ENCODE measurements around the gene ITSN1. TPM values are rescaled to one million over a fixed set of nuclear protein-coding genes. Genes with fewer than 3 reads are reported as not detected.

The ITSN1 gene
- total RNA-seq, 4 donors from 2014 or later, result 14.5 to 33.1 (median 26.9) TPM

GRCh38 chr21:33945652-33946270 is 303.5 kb downstream of the ITSN1 start:
- no peaks in the 10 kb centered on the region for H3K36me3 ChIP-seq
- DNase-seq (no peak), ATAC-seq (no peak)
- no peaks in the 10 kb centered on the region for H3K9me3 ChIP-seq
- H3K4me1 ChIP-seq, result peaks cover 16 to 23% of the 10 kb centered on the region in 2 donors
- in situ Hi-C loops (cut with MboI; ENCODE audit: low sequenced_read_pairs in 4 of 4) (loop anchor here in 1 of 4 donors (25.0 kb wide), 1 partner anchor 117 kb away; the partner anchor contains the start of genes MRPS6 and SLC5A3), intact Hi-C loops (cut with DNase I; ENCODE audit: low total_unique reads) (loop anchor here (10.0 kb wide), 1 partner anchor 129 kb away; the partner anchor contains the start of genes MRPS6 and SLC5A3)
- no peak overlapping the region for H3K4me3 ChIP-seq
- no peaks in the 10 kb centered on the region for H3K27me3 ChIP-seq
- TF ChIP-seq POLR2A (IDR thresholded peaks at IDR 0.05), result no peak
- TF ChIP-seq CTCF (IDR thresholded peaks at IDR 0.05 in 4 of 5, conservative IDR thresholded peaks at IDR 0.05 in 1 of 5), result no peak
- no peak overlapping the region for H3K27ac ChIP-seq

- intact Hi-C loops (cut with DNase I; ENCODE audit: low total_unique reads) (loop anchor here (10.0 kb wide), 1 partner anchor 127 kb away; the partner anchor contains the start of genes MRPS6 and SLC5A3), in situ Hi-C loops (cut with MboI; ENCODE audit: low sequenced_read_pairs in 4 of 4) (loop anchor here in 1 of 4 donors (25.0 kb wide), 1 partner anchor 115 kb away; the partner anchor contains the start of genes MRPS6 and SLC5A3)
Measured at GRCh38 chr21:33947451-33948095, 305.3 kb downstream of the ITSN1 start.

GRCh38 chr21:33948096-33948950 is 306.0 kb downstream of the ITSN1 start:
- peak; percentile 68 to 76 for ATAC-seq
- Histone ChIP-seq H3K27me3 (no peaks in the 10 kb centered on the region), H3K27ac (peak overlapping the region; percentile 32 to 81 (median 76)), H3K36me3 (no peaks in the 10 kb centered on the region), H3K4me1 (peaks cover 16 to 34% of the 10 kb centered on the region in 2 donors), H3K9me3 (no peaks in the 10 kb centered on the region), H3K4me3 (peak overlapping the region in 3 of 4 donors; percentile 27 to 37 (median 30))
- DNase-seq, result peak; percentile 50 to 58
- TF ChIP-seq CTCF (IDR thresholded peaks at IDR 0.05 in 4 of 5, conservative IDR thresholded peaks at IDR 0.05 in 1 of 5) (no peak), POLR2A (IDR thresholded peaks at IDR 0.05) (no peak)
- intact Hi-C loops (cut with DNase I; ENCODE audit: low total_unique reads), result loop anchor here (10.0 kb wide), 1 partner anchor 126 kb away; the partner anchor contains the start of genes MRPS6 and SLC5A3
- in situ Hi-C loops (cut with MboI; ENCODE audit: low sequenced_read_pairs in 4 of 4), result loop anchor here in 1 of 4 donors (25.0 kb wide), 1 partner anchor 114 kb away; the partner anchor contains the start of genes MRPS6 and SLC5A3

More at GRCh38 chr21:33947451-33948095, 305.3 kb downstream of the ITSN1 start:
- Histone ChIP-seq H3K4me1 (peaks cover 16 to 34% of the 10 kb centered on the region in 2 donors), H3K9me3 (no peaks in the 10 kb centered on the region), H3K36me3 (no peaks in the 10 kb centered on the region), H3K27ac (peak overlapping the region; percentile 32 to 81 (median 76)), H3K4me3 (peak overlapping the region in 3 of 4 donors; percentile 27 to 37 (median 30)), H3K27me3 (no peaks in the 10 kb centered on the region)
- peak in 1 of 5 experiments; percentile 21 for TF ChIP-seq CTCF (IDR thresholded peaks at IDR 0.05 in 4 of 5, conservative IDR thresholded peaks at IDR 0.05 in 1 of 5)
- no peak for TF ChIP-seq POLR2A (IDR thresholded peaks at IDR 0.05)
- ATAC-seq, result peak; percentile 96 to 97
- peak; percentile 84 for DNase-seq

DNA sequence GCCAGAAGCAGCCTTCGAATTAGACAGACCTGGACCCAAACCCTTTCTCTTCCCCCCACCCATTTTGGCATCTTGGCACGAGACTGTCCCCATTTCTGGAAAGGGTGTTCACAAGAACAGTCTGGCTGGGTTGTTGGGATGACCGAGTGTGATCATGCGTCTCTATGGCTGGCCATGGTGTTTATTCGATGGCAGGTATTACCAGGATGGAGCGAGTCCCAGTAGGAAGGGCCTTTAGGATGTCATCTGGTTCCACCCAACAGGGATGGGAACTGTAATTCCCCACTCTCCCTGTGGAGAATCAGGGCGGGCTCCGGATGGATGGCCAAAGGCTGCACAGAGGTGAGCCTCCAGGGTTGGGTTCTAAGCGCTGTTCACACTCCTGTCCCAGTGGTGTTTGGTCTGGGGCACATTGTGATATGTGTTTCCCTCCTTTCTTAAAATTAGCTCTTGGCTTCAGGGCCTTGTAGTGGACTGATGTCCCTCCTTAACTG is 306.7 kb downstream of the ITSN1 start:
- no peak for ATAC-seq
- intact Hi-C loops (cut with DNase I; ENCODE audit: low total_unique reads) (loop anchor here (10.0 kb wide), 1 partner anchor 126 kb away; the partner anchor contains the start of genes MRPS6 and SLC5A3), in situ Hi-C loops (cut with MboI; ENCODE audit: low sequenced_read_pairs in 4 of 4) (loop anchor here in 1 of 4 donors (25.0 kb wide), 1 partner anchor 113 kb away; the partner anchor contains the start of genes MRPS6 and SLC5A3)
- TF ChIP-seq CTCF (IDR thresholded peaks at IDR 0.05 in 4 of 5, conservative IDR thresholded peaks at IDR 0.05 in 1 of 5), result no peak
- TF ChIP-seq POLR2A (IDR thresholded peaks at IDR 0.05), result no peak
- Histone ChIP-seq H3K4me1 (peaks cover 16 to 34% of the 10 kb centered on the region in 2 donors), H3K27me3 (no peaks in the 10 kb centered on the region), H3K4me3 (no peak overlapping the region), H3K27ac (peak overlapping the region; percentile 32 to 81 (median 76)), H3K36me3 (no peaks in the 10 kb centered on the region), H3K9me3 (no peaks in the 10 kb centered on the region)
- no peak for DNase-seq

All from gastrocnemius medialis (tissue), 4 donors.